PC-9 (cell line): ENCODE measurements around the gene ECHDC1. TPM values are rescaled to one million over a fixed set of nuclear protein-coding genes. Genes with fewer than 3 reads are reported as not detected.
A peak's percentile ranks its signal among the peaks of the same experiment; 100 is the strongest.

ENCODE experiments used
- Bru-seq: library from RNA; stranded (reverse); fragments of 400-500 nt; gene quantifications from one replicate; lab custom pipeline; 2021; lab: Mats Ljungman, UMichigan
- BruChase-seq, 2 experiments: library from RNA; stranded (reverse); fragments of 400-500 nt; gene quantifications; one replicate each; lab custom pipeline; 2021; lab: Mats Ljungman, UMichigan
- BruUV-seq: library from RNA; stranded (reverse); fragments of 400-500 nt; replicated peaks from 2 replicates; lab custom pipeline; 2021; lab: Mats Ljungman, UMichigan
- CTCF ChIA-PET: fragments of 300-600 bp; sonication (Branson Sonifier 250); formaldehyde crosslinking; loops from one replicate; lab custom pipeline; 2022; ENCODE audit warnings: antibody characterized with exemption; lab: Charles Lee
- POLR2A ChIA-PET: fragments of 300-600 bp; sonication (Branson Sonifier 250); formaldehyde crosslinking; loops from one replicate; lab custom pipeline; 2022; ENCODE audit warnings: antibody characterized with exemption; ENCODE audit not compliant: unreplicated experiment; lab: Charles Lee
- DNase-seq, 2 experiments: peaks; one replicate each; pipeline versions ENCODE4 v3.0.0 to v3.0.0-alpha.2; 2015 to 2022; ENCODE audit warnings: mixed read lengths in 1 of 2
- H2AFZ ChIP-seq: fragments of 200-600 bp; sonication (generic); 2 replicates; pipeline ENCODE4 v1.8.1; 2017; ENCODE audit warnings: antibody characterized with exemption
- H3F3A ChIP-seq: fragments of 200-600 bp; sonication (generic); 2 replicates; pipeline ENCODE4 v1.8.1; 2017; ENCODE audit warnings: antibody characterized with exemption, mild to moderate bottlenecking, low read depth; ENCODE audit not compliant: insufficient read depth
- H3K27ac ChIP-seq: fragments of 200-600 bp; sonication (generic); 2 replicates; pipeline ENCODE4 v1.6.1; 2016; ENCODE audit warnings: mixed run types
- H3K27me3 ChIP-seq: fragments of 200-600 bp; sonication (generic); 2 replicates; pipeline ENCODE4 v1.6.1; 2016; ENCODE audit warnings: low read depth, mixed run types; ENCODE audit not compliant: insufficient read depth
- H3K36me3 ChIP-seq: fragments of 200-600 bp; sonication (generic); 2 replicates; pipeline ENCODE4 v1.6.1; 2016; ENCODE audit warnings: low read depth, mixed run types
- H3K4me1 ChIP-seq: fragments of 200-600 bp; sonication (generic); replicated peaks from 2 replicates; pipeline ENCODE4 v1.6.1; 2016; ENCODE audit warnings: mixed run types; ENCODE audit not compliant: insufficient read depth
- H3K4me2 ChIP-seq: fragments of 200-600 bp; sonication (generic); 2 replicates; pipeline ENCODE4 v1.6.1; 2017; ENCODE audit warnings: mixed run types
- H3K4me3 ChIP-seq: fragments of 200-600 bp; sonication (generic); 2 replicates; pipeline ENCODE4 v1.6.1; 2016; ENCODE audit warnings: mixed run types
- H3K79me2 ChIP-seq: fragments of 200-600 bp; sonication (generic); 2 replicates; pipeline ENCODE4 v1.6.1; 2017; ENCODE audit warnings: low read depth, mixed run types
- H3K9me2 ChIP-seq: fragments of 200-600 bp; sonication (generic); 2 replicates; pipeline ENCODE4 v1.8.1; 2017; ENCODE audit warnings: mild to moderate bottlenecking; ENCODE audit not compliant: insufficient read depth
- H3K9me3 ChIP-seq: fragments of 200-600 bp; sonication (generic); 2 replicates; pipeline ENCODE4 v1.8.1; 2016; ENCODE audit warnings: low read depth; ENCODE audit not compliant: insufficient read depth
- H4K20me1 ChIP-seq: fragments of 200-600 bp; sonication (generic); 2 replicates; pipeline ENCODE4 v1.8.1; 2017; ENCODE audit not compliant: insufficient read depth
- EZH2 ChIP-seq: fragments of 200-600 bp; sonication (generic); IDR thresholded peaks from 2 replicates; pipeline ENCODE4 v1.8.0; 2017; ENCODE audit warnings: antibody characterized with exemption, low read depth
- intact Hi-C: fragments of 100-400 bp; cut with micrococcal nuclease; formaldehyde crosslinking; loops from one replicate; pipeline ENCODE4 v1.10.0; 2022; ENCODE audit not compliant: unreplicated experiment
- long read RNA-seq: library from polyadenylated mRNA; stranded (forward); transcript quantifications from one replicate; pipeline ENCODE4 v2.0.0, GENCODE V29; 2022
- total RNA-seq: library from RNA; stranded (reverse); gene quantifications from 2 replicates; pipeline ENCODE4 v1.2.3, GENCODE V29; 2021
- TF ChIP-seq, protein P1 (sequence below): fragments of 200-600 bp; sonication (generic); conservative IDR thresholded peaks from 2 replicates; pipeline ENCODE4 v1.6.1; 2017; ENCODE audit warnings: mixed run types, antibody characterized with exemption, mild to moderate bottlenecking, moderate library complexity

ECHDC1 gene, protein sequence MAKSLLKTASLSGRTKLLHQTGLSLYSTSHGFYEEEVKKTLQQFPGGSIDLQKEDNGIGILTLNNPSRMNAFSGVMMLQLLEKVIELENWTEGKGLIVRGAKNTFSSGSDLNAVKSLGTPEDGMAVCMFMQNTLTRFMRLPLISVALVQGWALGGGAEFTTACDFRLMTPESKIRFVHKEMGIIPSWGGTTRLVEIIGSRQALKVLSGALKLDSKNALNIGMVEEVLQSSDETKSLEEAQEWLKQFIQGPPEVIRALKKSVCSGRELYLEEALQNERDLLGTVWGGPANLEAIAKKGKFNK
- total RNA-seq (50.4 and 51.4 TPM in 2 replicates), Bru-seq, nascent RNA (percentile 88 among the genes with signal in this experiment), BruChase-seq, experiment 1, labeled RNA remaining after a 2-hour chase (percentile 86 among the genes with signal in this experiment), BruChase-seq, experiment 2, labeled RNA remaining after a 6-hour chase (percentile 76 among the genes with signal in this experiment)
- long read RNA-seq, transcript ECHDC1-203 (5 exons, 1,354 nt): minor isoform, 32 of 135 reads
- long read RNA-seq, transcript ECHDC1-210 (6 exons, 2,341 nt): major isoform, 46 of 135 reads
- long read RNA-seq, partial matches to known transcripts: 29 of 135 reads
- long read RNA-seq, other reads (novel, unspliced or antisense): 16 of 135 reads

DNA sequence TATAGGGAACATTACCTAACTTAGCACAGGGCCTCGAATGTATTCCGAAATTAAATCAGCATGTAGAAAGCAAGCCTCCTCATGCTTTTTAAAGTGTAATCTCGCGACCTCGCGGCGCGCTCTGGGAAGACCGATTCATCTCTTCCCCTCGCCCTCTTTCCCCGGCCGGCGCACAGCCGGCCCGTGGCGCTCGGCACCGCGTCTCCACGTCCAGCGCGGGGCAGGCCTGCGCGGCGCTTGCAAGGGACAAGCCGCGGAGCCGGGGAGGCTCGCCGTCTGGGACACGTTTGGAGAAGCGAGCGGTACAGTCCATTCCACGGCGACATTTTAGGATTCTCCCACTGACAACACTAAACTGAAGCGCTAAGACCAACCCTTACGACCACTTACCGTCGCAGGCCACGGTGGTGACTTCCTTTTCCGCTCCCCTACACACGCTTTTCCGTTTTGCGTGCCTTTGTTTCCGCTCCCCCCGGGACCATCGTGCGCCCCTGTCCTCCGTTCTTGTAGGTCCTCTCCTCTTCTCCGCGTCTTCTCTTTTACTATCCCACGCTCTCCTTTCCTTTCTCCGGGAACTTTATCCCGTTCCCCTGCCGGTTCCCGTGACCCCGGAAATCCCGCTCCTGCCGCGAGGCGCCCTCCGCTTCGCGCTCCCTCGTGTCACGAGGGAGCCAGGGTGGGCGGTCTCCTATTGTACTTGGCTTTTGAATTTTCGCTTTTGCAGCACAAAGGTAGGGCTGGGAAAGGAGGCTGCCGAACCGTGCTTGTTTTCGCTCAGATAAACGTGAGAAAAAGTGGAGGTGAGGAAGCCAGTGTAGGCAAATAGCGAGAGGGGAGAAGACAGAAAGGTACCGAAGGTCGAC is at the start of gene ECHDC1:
TSS of gene ECHDC1 (minus strand) at position 664 of the 863 bp plus-strand sequence. CDS start 12,581 bp downstream, outside the sequence.
- Histone ChIP-seq H3K27me3 (no peaks in the 10 kb centered on the region), H3K27ac (peak within 1 kb of the TSS; percentile 77), H3K4me1 (peaks cover 82% of the 10 kb centered on the region), H3K9me3 (no peaks in the 10 kb centered on the region), H3K4me2 (peak within 1 kb of the TSS; percentile 95), H3K4me3 (peak within 1 kb of the TSS; percentile 90), H3K9me2 (no peaks in the 10 kb centered on the region), H3K36me3 (0 out of 2 replicates have a peak, but pooled peaks cover under 1% of the 10 kb centered on the region), H4K20me1 (no peaks in the 10 kb centered on the region; the same call in none of the 2 replicates), H3K79me2 (peaks cover 69% of the 10 kb centered on the region), H3F3A (peaks cover 18% of the 10 kb centered on the region), H2AFZ (peak within 1 kb of the TSS; percentile 95)
- TF ChIP-seq, protein P1, sequence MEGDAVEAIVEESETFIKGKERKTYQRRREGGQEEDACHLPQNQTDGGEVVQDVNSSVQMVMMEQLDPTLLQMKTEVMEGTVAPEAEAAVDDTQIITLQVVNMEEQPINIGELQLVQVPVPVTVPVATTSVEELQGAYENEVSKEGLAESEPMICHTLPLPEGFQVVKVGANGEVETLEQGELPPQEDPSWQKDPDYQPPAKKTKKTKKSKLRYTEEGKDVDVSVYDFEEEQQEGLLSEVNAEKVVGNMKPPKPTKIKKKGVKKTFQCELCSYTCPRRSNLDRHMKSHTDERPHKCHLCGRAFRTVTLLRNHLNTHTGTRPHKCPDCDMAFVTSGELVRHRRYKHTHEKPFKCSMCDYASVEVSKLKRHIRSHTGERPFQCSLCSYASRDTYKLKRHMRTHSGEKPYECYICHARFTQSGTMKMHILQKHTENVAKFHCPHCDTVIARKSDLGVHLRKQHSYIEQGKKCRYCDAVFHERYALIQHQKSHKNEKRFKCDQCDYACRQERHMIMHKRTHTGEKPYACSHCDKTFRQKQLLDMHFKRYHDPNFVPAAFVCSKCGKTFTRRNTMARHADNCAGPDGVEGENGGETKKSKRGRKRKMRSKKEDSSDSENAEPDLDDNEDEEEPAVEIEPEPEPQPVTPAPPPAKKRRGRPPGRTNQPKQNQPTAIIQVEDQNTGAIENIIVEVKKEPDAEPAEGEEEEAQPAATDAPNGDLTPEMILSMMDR: no peak
- no peak for TF ChIP-seq EZH2
- intact Hi-C loops: loop anchor here (1.0 kb wide), 1 partner anchor 76 kb away; no protein-coding TSS in a partner anchor
- no TSS peak for BruUV-seq
- ChIA-PET CTCF (no interaction called here), POLR2A (no interaction called here)
- DNase-seq: peak; percentile 49 to 55

DNA sequence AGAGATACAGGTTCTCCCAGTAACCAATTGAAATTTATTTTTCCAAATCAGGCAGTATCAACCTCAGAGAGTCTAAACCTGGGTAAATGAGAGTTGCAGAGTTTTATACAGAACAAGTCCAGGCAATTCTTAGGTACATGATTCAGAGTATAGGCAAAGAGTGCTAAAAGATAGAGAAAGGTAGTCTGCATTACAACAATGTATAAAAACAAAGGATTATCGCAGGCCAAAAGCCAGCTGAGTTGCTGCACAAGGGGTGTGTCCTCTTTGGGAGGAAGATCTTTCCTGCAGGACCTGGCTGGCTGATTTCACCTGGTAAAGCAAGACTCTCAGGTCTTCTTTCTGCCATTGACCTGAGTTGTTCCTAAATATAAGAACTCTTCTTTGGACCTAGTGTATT is 48.9 kb upstream of the ECHDC1 start:
- BruUV-seq: no TSS peak

More for the DNA sequence above, 48.9 kb upstream of the ECHDC1 start:
- Histone ChIP-seq H3K9me2 (no peaks in the 10 kb centered on the region), H3K27me3 (no peaks in the 10 kb centered on the region), H3F3A (no peaks in the 10 kb centered on the region), H3K27ac (no peak overlapping the region), H3K4me1 (peaks cover 5% of the 10 kb centered on the region), H3K9me3 (no peaks in the 10 kb centered on the region), H3K4me3 (no peak overlapping the region), H3K79me2 (no peaks in the 10 kb centered on the region), H2AFZ (no peak overlapping the region), H3K4me2 (no peak overlapping the region), H4K20me1 (no peaks in the 10 kb centered on the region), H3K36me3 (no peaks in the 10 kb centered on the region)
- POLR2A ChIA-PET: no interaction called here
- CTCF ChIA-PET: interaction anchor here (1.0 kb wide), 1 partner anchor 126 kb away, joined by 3 read pairs; no protein-coding TSS in a partner anchor
- intact Hi-C loops: no loop called here
- TF ChIP-seq EZH2: no peak
- TF ChIP-seq, protein P1: no peak
- no peak for DNase-seq
